Measurements from ENCODE around the gene ADAMTS15.

- TF ChIP-seq POLR2A (IDR thresholded peaks at IDR 0.05) (no peak), POLR2AphosphoS5 (IDR thresholded peaks at IDR 0.05) (no peak)
- TF ChIP-seq, protein P1, sequence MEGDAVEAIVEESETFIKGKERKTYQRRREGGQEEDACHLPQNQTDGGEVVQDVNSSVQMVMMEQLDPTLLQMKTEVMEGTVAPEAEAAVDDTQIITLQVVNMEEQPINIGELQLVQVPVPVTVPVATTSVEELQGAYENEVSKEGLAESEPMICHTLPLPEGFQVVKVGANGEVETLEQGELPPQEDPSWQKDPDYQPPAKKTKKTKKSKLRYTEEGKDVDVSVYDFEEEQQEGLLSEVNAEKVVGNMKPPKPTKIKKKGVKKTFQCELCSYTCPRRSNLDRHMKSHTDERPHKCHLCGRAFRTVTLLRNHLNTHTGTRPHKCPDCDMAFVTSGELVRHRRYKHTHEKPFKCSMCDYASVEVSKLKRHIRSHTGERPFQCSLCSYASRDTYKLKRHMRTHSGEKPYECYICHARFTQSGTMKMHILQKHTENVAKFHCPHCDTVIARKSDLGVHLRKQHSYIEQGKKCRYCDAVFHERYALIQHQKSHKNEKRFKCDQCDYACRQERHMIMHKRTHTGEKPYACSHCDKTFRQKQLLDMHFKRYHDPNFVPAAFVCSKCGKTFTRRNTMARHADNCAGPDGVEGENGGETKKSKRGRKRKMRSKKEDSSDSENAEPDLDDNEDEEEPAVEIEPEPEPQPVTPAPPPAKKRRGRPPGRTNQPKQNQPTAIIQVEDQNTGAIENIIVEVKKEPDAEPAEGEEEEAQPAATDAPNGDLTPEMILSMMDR (IDR thresholded peaks at IDR 0.05), result no peak
Observed at GRCh38 chr11:130442737-130443136, 5.7 kb upstream of the ADAMTS15 start.

All from breast epithelium (tissue), 3 donors.